Measurements from ENCODE around the gene ATP9A.

Gene ATP9A

DNA sequence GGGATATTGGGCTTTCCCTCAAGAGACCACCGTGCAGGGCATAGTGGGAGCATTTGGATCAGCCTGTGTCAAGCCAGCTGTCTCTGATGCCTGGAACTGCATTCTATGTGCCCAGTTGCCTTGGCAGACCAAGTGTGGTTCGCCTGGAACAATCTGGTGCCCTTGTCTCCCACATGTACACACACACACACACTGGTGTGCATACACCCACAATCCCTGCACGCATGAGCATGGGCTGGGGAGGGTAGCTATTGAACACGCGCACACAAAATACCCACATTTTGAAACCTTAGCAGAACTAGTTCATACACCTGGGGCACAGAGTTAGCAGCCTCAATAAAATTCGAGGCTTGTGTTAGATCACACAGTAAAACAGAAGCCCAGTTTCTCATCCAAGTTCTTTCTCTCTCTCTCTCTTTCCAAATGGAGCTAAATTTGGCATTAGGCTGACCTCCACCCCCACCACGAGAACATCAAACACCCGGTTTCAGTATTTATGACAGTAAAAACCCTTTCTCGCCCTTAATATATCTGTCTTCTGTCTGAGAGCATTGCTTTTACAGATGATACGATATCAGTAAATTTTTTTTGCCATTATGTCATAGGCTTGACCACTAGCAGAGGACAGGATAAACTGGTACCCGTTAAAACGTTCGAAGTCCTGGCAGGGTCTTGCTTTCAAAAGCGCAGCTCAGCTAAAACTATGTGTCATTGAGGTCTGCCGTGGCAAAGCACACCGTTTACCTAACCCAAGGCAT, 207.5 kb downstream of the ATP9A start:
- no peak overlapping the region for H3K27ac ChIP-seq
- TF ChIP-seq, protein P1, sequence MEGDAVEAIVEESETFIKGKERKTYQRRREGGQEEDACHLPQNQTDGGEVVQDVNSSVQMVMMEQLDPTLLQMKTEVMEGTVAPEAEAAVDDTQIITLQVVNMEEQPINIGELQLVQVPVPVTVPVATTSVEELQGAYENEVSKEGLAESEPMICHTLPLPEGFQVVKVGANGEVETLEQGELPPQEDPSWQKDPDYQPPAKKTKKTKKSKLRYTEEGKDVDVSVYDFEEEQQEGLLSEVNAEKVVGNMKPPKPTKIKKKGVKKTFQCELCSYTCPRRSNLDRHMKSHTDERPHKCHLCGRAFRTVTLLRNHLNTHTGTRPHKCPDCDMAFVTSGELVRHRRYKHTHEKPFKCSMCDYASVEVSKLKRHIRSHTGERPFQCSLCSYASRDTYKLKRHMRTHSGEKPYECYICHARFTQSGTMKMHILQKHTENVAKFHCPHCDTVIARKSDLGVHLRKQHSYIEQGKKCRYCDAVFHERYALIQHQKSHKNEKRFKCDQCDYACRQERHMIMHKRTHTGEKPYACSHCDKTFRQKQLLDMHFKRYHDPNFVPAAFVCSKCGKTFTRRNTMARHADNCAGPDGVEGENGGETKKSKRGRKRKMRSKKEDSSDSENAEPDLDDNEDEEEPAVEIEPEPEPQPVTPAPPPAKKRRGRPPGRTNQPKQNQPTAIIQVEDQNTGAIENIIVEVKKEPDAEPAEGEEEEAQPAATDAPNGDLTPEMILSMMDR (conservative IDR thresholded peaks at IDR 0.05): no peak

DNA sequence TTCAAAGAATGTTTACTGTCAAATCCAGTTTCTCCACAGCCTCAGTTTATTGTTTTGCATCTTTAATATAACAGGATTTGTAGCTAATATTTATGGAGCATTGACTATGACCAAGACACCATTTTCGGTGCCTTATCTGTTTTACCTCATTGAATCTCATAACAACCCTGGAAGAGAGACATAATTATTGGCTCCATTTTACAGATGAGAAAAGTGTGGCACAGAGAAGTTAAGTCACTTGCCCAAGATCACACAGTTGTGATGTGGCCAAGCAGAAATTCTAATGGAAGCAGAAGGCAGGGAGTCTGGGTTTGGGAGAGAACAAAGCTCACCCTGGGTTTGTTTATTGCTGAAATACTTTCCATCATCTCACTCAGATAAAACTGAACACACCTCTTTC, 208.1 kb downstream of the ATP9A start:
- TF ChIP-seq, protein P1 (conservative IDR thresholded peaks at IDR 0.05): no peak
- H3K27ac ChIP-seq: no peak overlapping the region

DNA sequence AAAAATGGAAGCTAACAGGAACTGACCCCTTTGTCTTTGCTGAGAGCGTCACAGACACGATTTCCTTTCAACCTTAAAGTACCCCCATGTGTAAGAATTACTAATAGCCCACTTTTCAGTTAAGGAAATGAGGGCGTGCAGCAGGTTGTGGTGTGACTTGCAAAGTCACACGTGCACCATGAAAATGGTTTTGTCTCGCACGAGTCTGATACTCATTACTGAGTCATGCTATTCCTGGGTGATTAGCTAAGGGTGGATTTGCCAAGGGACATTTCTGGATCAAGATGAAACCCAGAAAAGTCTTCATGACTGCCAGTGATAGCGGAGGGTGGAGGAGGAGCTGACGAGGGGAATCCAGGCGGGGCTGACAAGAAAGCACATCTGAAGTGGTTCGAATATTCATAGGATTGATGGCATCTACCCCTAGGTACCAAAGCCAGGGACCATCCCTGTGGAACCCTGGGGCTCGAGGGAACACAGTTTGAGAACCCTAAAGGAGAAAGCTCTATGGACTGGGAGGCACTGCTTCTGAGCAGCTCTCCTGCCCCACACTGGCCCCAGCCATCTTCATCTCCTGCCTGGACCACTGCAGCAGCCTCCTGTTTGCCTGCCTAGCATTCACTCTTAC, 213.5 kb downstream of the ATP9A start:
- TF ChIP-seq, protein P1 (conservative IDR thresholded peaks at IDR 0.05): no peak
- H3K27ac ChIP-seq: no peak overlapping the region

DNA sequence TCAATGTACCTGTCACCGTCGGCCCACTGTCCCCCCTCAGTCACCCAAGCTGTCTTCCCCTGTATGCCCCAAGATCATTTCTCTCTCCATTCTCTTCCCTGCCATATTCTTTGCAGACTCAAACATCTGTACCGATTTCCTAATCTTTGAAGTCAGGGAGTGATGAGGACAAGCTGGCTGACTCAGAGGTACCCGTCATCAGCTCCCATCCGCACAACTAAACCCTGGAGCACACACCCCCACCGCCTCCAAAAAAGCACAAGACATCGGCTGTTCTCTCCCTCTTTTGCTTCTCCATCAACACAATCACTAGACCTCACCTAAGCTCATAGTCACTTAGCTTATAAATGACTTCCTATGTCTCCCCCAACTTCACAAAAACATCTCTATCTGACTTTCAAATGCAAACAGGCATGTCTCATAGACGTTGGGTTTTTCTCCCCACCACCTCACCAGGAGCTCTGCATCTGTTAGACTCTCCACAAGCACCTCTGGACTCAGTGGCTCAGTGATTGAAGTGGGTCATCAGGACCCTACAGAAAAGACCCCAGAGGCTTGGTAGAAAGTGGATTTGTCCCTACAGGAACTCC, 214.2 kb downstream of the ATP9A start:
- no peak overlapping the region for H3K27ac ChIP-seq
- TF ChIP-seq, protein P1 (conservative IDR thresholded peaks at IDR 0.05): no peak

DNA sequence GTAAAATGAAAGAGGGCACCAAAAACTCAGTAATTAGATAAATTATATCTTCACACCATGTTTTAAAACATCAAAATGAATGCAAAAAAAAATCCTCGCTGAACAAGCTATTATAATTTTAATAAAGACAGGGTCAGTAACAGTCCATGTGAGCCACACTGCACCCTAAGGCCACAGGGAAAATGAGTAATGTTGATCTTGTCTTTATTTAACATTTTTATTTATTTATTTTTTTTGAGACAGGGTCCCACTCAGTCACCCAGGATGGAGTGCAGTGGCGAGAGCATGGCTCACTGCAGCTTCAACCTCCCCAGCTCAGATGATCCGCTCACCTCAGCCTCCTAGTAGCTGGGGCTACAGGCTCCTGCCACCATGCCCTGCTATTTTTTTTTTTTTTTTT, 217.0 kb downstream of the ATP9A start:
- H3K27ac ChIP-seq: no peak overlapping the region
- TF ChIP-seq, protein P1 (conservative IDR thresholded peaks at IDR 0.05): no peak

DNA sequence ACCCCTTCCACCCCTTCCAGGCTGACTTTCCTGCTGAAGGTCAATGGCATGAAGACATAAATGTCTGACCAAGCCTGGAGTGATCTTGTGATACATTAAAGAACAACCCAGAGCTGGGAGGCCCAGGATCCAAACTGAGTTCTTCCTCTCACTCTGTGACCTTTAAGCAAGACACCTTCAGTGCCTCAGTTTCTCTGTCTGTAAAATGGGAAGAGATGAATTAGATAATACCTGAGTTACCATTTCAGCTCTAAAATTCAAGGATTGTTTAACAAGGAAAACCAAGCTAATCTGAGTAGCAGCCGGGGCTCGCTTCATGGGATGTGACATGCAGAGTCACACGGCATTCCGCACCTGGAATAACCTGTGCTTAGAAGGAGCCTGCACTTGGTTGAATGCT, 218.7 kb downstream of the ATP9A start:
- TF ChIP-seq, protein P1 (conservative IDR thresholded peaks at IDR 0.05): no peak
- no peak overlapping the region for H3K27ac ChIP-seq

DNA sequence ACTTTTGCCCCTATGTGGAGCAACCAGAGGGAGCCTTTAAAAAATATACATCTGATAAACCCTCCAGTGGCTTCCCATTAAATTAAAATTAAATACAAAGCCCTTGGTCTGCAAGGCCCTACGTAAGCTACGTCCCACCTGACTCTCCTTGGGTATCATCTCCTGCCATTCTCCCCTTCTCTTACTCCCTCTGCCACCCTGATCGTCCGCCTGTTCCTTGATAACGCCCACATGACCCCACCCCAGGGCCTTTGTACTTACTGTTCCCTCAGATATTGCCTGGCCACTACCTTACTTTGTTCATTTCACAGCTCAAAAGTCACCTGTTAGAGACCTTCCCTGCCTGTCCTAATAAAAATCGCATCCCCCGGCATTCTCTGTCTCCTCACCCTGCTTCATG, 220.2 kb downstream of the ATP9A start:
- TF ChIP-seq, protein P1 (conservative IDR thresholded peaks at IDR 0.05): no peak

More for the DNA sequence above, 220.2 kb downstream of the ATP9A start:
- H3K27ac ChIP-seq: no peak overlapping the region

All from VCaP (cell line).